ENCODE data around the gene TET2.

Gene TET2

GRCh38 chr4:105146276-105147015 lies at the start of gene TET2:
Gene TET2 (plus strand): TSS chr4:105146876. CDS start chr4:105233943, 87,067 bp downstream.
- DNase-seq (ENCODE audit: low read depth in 1 of 2, low spot score in 1 of 2): peak; percentile 49 to 70

GRCh38 chr4:105102016-105102415 lies 44.7 kb upstream of the TET2 start:
- no peak for DNase-seq (ENCODE audit: low read depth in 1 of 2, low spot score in 1 of 2)

- DNase-seq (ENCODE audit: low read depth in 1 of 2, low spot score in 1 of 2): no peak
Measured at GRCh38 chr4:105106426-105106825, 40.2 kb upstream of the TET2 start.

GRCh38 chr4:105107095-105107856 lies 39.4 kb upstream of the TET2 start:
- DNase-seq (ENCODE audit: low read depth in 1 of 2, low spot score in 1 of 2): no peak

- DNase-seq (ENCODE audit: low read depth in 1 of 2, low spot score in 1 of 2): no peak
Measured at GRCh38 chr4:105108971-105109370, 37.7 kb upstream of the TET2 start.

- no peak for DNase-seq (ENCODE audit: low read depth in 1 of 2, low spot score in 1 of 2)
Measured at GRCh38 chr4:105112274-105112673, 34.4 kb upstream of the TET2 start.

GRCh38 chr4:105113800-105114199 lies 32.9 kb upstream of the TET2 start:
- no peak for DNase-seq (ENCODE audit: low read depth in 1 of 2, low spot score in 1 of 2)

GRCh38 chr4:105116616-105117319 lies 29.9 kb upstream of the TET2 start:
- no peak for DNase-seq (ENCODE audit: low read depth in 1 of 2, low spot score in 1 of 2)

GRCh38 chr4:105119356-105119755 lies 27.3 kb upstream of the TET2 start:
- no peak for DNase-seq (ENCODE audit: low read depth in 1 of 2, low spot score in 1 of 2)

GRCh38 chr4:105120626-105121025 lies 26.1 kb upstream of the TET2 start:
- no peak for DNase-seq (ENCODE audit: low read depth in 1 of 2, low spot score in 1 of 2)

GRCh38 chr4:105122350-105122749 lies 24.3 kb upstream of the TET2 start:
- no peak for DNase-seq (ENCODE audit: low read depth in 1 of 2, low spot score in 1 of 2)

- DNase-seq (ENCODE audit: low read depth in 1 of 2, low spot score in 1 of 2): no peak
Measured at GRCh38 chr4:105126311-105127169, 20.1 kb upstream of the TET2 start.

GRCh38 chr4:105127170-105127445 lies 19.6 kb upstream of the TET2 start:
- no peak for DNase-seq (ENCODE audit: low read depth in 1 of 2, low spot score in 1 of 2)

GRCh38 chr4:105128208-105128607 lies 18.5 kb upstream of the TET2 start:
- no peak for DNase-seq (ENCODE audit: low read depth in 1 of 2, low spot score in 1 of 2)

GRCh38 chr4:105129286-105130040 lies 17.2 kb upstream of the TET2 start:
- no peak for DNase-seq (ENCODE audit: low read depth in 1 of 2, low spot score in 1 of 2)

GRCh38 chr4:105130945-105131344 lies 15.7 kb upstream of the TET2 start:
- DNase-seq (ENCODE audit: low read depth in 1 of 2, low spot score in 1 of 2): no peak

GRCh38 chr4:105133976-105134375 lies 12.7 kb upstream of the TET2 start:
- DNase-seq (ENCODE audit: low read depth in 1 of 2, low spot score in 1 of 2): no peak

GRCh38 chr4:105135785-105136184 lies 10.9 kb upstream of the TET2 start:
- no peak for DNase-seq (ENCODE audit: low read depth in 1 of 2, low spot score in 1 of 2)

GRCh38 chr4:105137121-105137875 lies 9.4 kb upstream of the TET2 start:
- DNase-seq (ENCODE audit: low read depth in 1 of 2, low spot score in 1 of 2): no peak

- DNase-seq (ENCODE audit: low read depth in 1 of 2, low spot score in 1 of 2): no peak
Measured at GRCh38 chr4:105139646-105140045, 7.0 kb upstream of the TET2 start.

Measured in activated T-helper 1 cell treated with anti-CD3 and anti-CD28 coated beads, Interleukin-2, amount 50 U/mL, for 16 hours (primary cell).